GM23338 (cell line): ENCODE results near the gene ABCA1. TPM values are rescaled to one million over a fixed set of nuclear protein-coding genes. Genes with fewer than 3 reads are reported as not detected.

Experiments
- ATAC-seq: fragments of 200-7000 bp; cut with Tn5 transposase; 3 replicates; pipeline ENCODE4 v1.9.1; 2020
- DNase-seq: peaks from one replicate; pipeline ENCODE4 v3.0.0-alpha.2; 2015; ENCODE audit warnings: low spot score
- H2AFZ ChIP-seq: fragments of 200-600 bp; sonication (generic); 2 replicates; pipeline ENCODE4 v1.8.0; 2016; ENCODE audit warnings: antibody characterized with exemption, mild to moderate bottlenecking, moderate library complexity
- H3F3A ChIP-seq: fragments of 200-600 bp; sonication (generic); replicated peaks from 2 replicates; pipeline ENCODE4 v1.8.0; 2017; ENCODE audit warnings: antibody characterized with exemption, mixed run types, low read depth
- H3K27ac ChIP-seq: fragments of 200-600 bp; sonication (generic); 2 replicates; pipeline ENCODE4 v1.6.1; 2016; ENCODE audit warnings: low read depth
- H3K27me3 ChIP-seq: fragments of 200-600 bp; sonication (generic); 2 replicates; pipeline ENCODE4 v1.8.0; 2016; ENCODE audit warnings: mild to moderate bottlenecking, mixed run types, moderate library complexity; ENCODE audit not compliant: insufficient read depth
- H3K36me3 ChIP-seq: fragments of 200-600 bp; sonication (generic); 2 replicates; pipeline ENCODE4 v1.8.0; 2016; ENCODE audit warnings: mild to moderate bottlenecking; ENCODE audit not compliant: insufficient read depth
- H3K4me1 ChIP-seq: fragments of 200-600 bp; sonication (generic); 2 replicates; pipeline ENCODE4 v1.8.0; 2016; ENCODE audit warnings: mild to moderate bottlenecking, moderate library complexity; ENCODE audit not compliant: insufficient read depth
- H3K4me2 ChIP-seq: fragments of 200-600 bp; sonication (generic); 2 replicates; pipeline ENCODE4 v1.7.1; 2017; ENCODE audit warnings: mixed run types
- H3K4me3 ChIP-seq: fragments of 200-600 bp; sonication (generic); 2 replicates; pipeline ENCODE4 v1.6.1; 2016; ENCODE audit warnings: mixed run types
- H3K79me2 ChIP-seq: fragments of 200-600 bp; sonication (generic); replicated peaks from 2 replicates; pipeline ENCODE4 v1.8.0; 2017; ENCODE audit warnings: mild to moderate bottlenecking; ENCODE audit not compliant: insufficient read depth
- H3K9me2 ChIP-seq: fragments of 200-600 bp; sonication (generic); 2 replicates; pipeline ENCODE4 v1.8.0; 2017; ENCODE audit not compliant: insufficient read depth
- H4K20me1 ChIP-seq: fragments of 200-600 bp; sonication (generic); replicated peaks from 2 replicates; pipeline ENCODE4 v1.8.0; 2017; ENCODE audit warnings: mild to moderate bottlenecking; ENCODE audit not compliant: insufficient read depth
- H3K27ac Mint-ChIP-seq: 2 replicates; pipeline ENCODE4 v1.8.0; 2020; ENCODE audit warnings: inconsistent platforms, mild to moderate bottlenecking, moderate library complexity, mixed read lengths
- H3K27me3 Mint-ChIP-seq: 3 replicates; pipeline ENCODE4 v1.8.0; 2022; ENCODE audit warnings: low read depth, mild to moderate bottlenecking, moderate library complexity, mixed read lengths, inconsistent platforms; ENCODE audit not compliant: insufficient read depth, poor library complexity
- H3K36me3 Mint-ChIP-seq: 3 replicates; pipeline ENCODE4 v1.8.0; 2021; ENCODE audit warnings: low read depth, mild to moderate bottlenecking, inconsistent platforms, moderate library complexity, mixed read lengths
- H3K4me1 Mint-ChIP-seq: 3 replicates; pipeline ENCODE4 v1.8.0; 2020; ENCODE audit warnings: mild to moderate bottlenecking, inconsistent platforms, mixed read lengths
- H3K4me3 Mint-ChIP-seq: 3 replicates; pipeline ENCODE4 v1.8.0; 2021; ENCODE audit warnings: moderate library complexity, mild to moderate bottlenecking, inconsistent platforms, mixed read lengths
- H3K9me3 Mint-ChIP-seq: 3 replicates; pipeline ENCODE4 v1.8.0; 2020; ENCODE audit warnings: moderate library complexity, mild to moderate bottlenecking, inconsistent platforms, mixed read lengths
- CTCF ChIP-seq, 2 experiments: fragments of 200-600 bp in 1 of 2; sonication (generic) in 1 of 2; conservative IDR thresholded peaks; 2 replicates each; pipeline versions ENCODE4 v1.5.1 to v1.6.1; 2016 to 2017; ENCODE audit warnings: antibody characterized with exemption in 2 of 2, low read depth in 2 of 2, mild to moderate bottlenecking in 2 of 2, moderate library complexity in 1 of 2
- EZH2 ChIP-seq: fragments of 200-600 bp; sonication (generic); IDR thresholded peaks from one replicate; pipeline ENCODE4 v1.8.0; 2017; ENCODE audit warnings: antibody characterized with exemption, mild to moderate bottlenecking, low read depth; ENCODE audit not compliant: unreplicated experiment
- EZH2phosphoT487 ChIP-seq: fragments of 200-600 bp; sonication (generic); IDR thresholded peaks from one replicate; pipeline ENCODE4 v1.8.1; 2018; ENCODE audit warnings: antibody characterized with exemption; ENCODE audit not compliant: unreplicated experiment
- JUNB ChIP-seq: IDR thresholded peaks from one replicate; pipeline ENCODE4 v1.6.1; 2016; ENCODE audit warnings: antibody characterized with exemption; ENCODE audit not compliant: unreplicated experiment
- POLR2AphosphoS5 ChIP-seq: IDR thresholded peaks from 2 replicates; pipeline ENCODE4 v1.6.1; 2016; ENCODE audit warnings: antibody characterized with exemption, low read depth
- REST ChIP-seq: IDR thresholded peaks from one replicate; pipeline ENCODE4 v1.6.1; 2018; ENCODE audit warnings: antibody characterized with exemption; ENCODE audit not compliant: unreplicated experiment
- STAT1 ChIP-seq: IDR thresholded peaks from one replicate; pipeline ENCODE4 v1.6.1; 2016; ENCODE audit warnings: antibody characterized with exemption; ENCODE audit not compliant: unreplicated experiment
- ZNF114 ChIP-seq: fragments of 250-450 bp; sonication (Bioruptor Pico); IDR thresholded peaks from 2 replicates; pipeline ENCODE4 v1.5.0; 2020; ENCODE audit warnings: mild to moderate bottlenecking, moderate library complexity
- ZNF331 ChIP-seq: fragments of 250-450 bp; sonication (Bioruptor Pico); IDR thresholded peaks from 2 replicates; pipeline ENCODE4 v1.5.0; 2020; ENCODE audit warnings: low read depth, mild to moderate bottlenecking, moderate library complexity
- polyA plus RNA-seq: library from polyadenylated mRNA; unstranded; fragments of >200 nt; fragmentation: Nextera tagmentation; extraction: Ambion mirVana; gene quantifications from 2 replicates; pipeline ENCODE4 v1.2.1, GENCODE V29; 2016
- total RNA-seq: library from RNA; depleted of rRNA; stranded (reverse); fragments of >200 nt; shearing (Covaris generic); gene quantifications from 2 replicates; pipeline ENCODE4 v1.2.3, GENCODE V29; 2014
- TF ChIP-seq, protein P1 (sequence below): fragments of 250-450 bp; sonication (Bioruptor Pico); IDR thresholded peaks from 2 replicates; pipeline ENCODE4 v1.5.0; 2020; ENCODE audit warnings: mild to moderate bottlenecking, moderate library complexity

The ABCA1 gene
- total and polyA plus RNA-seq, 2 experiments from 2014 or later, result 1.4 to 2.8 TPM

GRCh38 chr9:104905931-104906330 lies 22.0 kb downstream of the ABCA1 start:
- H3K27me3 ChIP-seq, result no peaks in the 10 kb centered on the region
- ATAC-seq, result no peak
- H3K36me3 ChIP-seq, result no peaks in the 10 kb centered on the region
- H3K9me3 Mint-ChIP-seq, result no peaks in the 10 kb centered on the region
- no peak overlapping the region for H3K4me3 ChIP-seq
- no peaks in the 10 kb centered on the region; the same call in 1 of the 2 replicates for H3K9me2 ChIP-seq
- no peaks in the 10 kb centered on the region for H4K20me1 ChIP-seq
- no peak overlapping the region for H3K4me3 Mint-ChIP-seq
- no peaks in the 10 kb centered on the region for H3F3A ChIP-seq
- no peaks in the 10 kb centered on the region for H3K79me2 ChIP-seq
- DNase-seq, result no peak
- no peak overlapping the region for H2AFZ ChIP-seq
- no peak overlapping the region for H3K27ac Mint-ChIP-seq
- peaks cover 4% of the 10 kb centered on the region; the same call in 1 of the 2 replicates for H3K4me1 ChIP-seq
- no peak for TF ChIP-seq ZNF331 (CRISPR knock-in tag)
- no peaks in the 10 kb centered on the region for H3K36me3 Mint-ChIP-seq
- H3K27ac ChIP-seq, result no peak overlapping the region
- H3K4me2 ChIP-seq, result no peak overlapping the region
- peaks cover 3% of the 10 kb centered on the region for H3K27me3 Mint-ChIP-seq
- H3K4me1 Mint-ChIP-seq, result peaks cover 24% of the 10 kb centered on the region

DNA sequence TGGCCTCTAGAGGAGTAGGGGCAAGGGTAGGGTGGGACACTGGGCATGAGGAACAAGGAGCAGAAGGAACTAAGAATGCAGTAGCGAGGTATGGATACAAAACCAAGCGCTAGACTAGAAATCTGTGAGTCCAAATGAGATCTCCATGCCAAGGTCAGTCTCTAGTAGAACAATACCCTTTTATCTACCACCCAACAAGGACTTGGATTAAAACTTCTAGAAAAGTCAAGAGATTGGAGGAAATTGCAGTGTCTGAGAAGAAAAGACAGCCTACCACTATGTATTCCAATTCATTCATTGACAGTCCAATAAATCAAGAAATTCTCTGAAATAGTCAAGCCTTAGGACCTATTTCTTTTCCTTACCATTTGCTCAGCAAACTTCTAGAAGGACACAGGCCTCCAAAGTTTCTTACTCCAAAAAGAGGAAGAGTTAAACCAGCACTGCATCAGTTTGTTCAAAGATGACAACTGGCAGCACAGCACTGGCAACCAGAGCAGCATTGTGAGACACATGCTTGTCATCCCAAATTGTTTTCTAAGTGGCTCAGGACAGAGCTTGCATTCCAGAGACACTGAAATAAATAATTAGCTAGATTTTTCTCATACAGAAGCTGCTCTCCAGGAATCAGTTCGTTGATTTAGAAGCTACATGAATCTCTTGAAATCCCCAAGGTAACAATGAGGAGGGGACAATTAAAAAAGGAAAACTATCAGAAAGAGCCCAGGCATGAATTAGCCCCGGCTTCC lies 22.6 kb downstream of the ABCA1 start:
- peaks cover 3% of the 10 kb centered on the region for H3K27me3 Mint-ChIP-seq
- Histone ChIP-seq H3K36me3 (no peaks in the 10 kb centered on the region), H3K4me2 (no peak overlapping the region), H3F3A (no peaks in the 10 kb centered on the region), H3K27ac (no peak overlapping the region), H3K79me2 (no peaks in the 10 kb centered on the region), H2AFZ (no peak overlapping the region), H3K4me1 (peaks cover 9% of the 10 kb centered on the region), H3K9me2 (no peaks in the 10 kb centered on the region; the same call in 1 of the 2 replicates), H3K27me3 (no peaks in the 10 kb centered on the region), H3K4me3 (no peak overlapping the region), H4K20me1 (no peaks in the 10 kb centered on the region)
- DNase-seq (no peak), ATAC-seq (no peak)
- no peak overlapping the region for H3K27ac Mint-ChIP-seq
- H3K4me1 Mint-ChIP-seq, result peaks cover 30% of the 10 kb centered on the region
- H3K4me3 Mint-ChIP-seq, result no peak overlapping the region
- H3K9me3 Mint-ChIP-seq, result no peaks in the 10 kb centered on the region
- no peaks in the 10 kb centered on the region for H3K36me3 Mint-ChIP-seq
- TF ChIP-seq EZH2phosphoT487 (no peak), ZNF331 (CRISPR knock-in tag) (no peak), EZH2 (no peak), REST (no peak), POLR2AphosphoS5 (no peak), STAT1 (no peak), CTCF (conservative IDR thresholded peaks at IDR 0.05; ENCODE audit: low read depth in 2 of 2) (no peak), ZNF114 (CRISPR knock-in tag) (no peak), JUNB (no peak)
- TF ChIP-seq, protein P1, sequence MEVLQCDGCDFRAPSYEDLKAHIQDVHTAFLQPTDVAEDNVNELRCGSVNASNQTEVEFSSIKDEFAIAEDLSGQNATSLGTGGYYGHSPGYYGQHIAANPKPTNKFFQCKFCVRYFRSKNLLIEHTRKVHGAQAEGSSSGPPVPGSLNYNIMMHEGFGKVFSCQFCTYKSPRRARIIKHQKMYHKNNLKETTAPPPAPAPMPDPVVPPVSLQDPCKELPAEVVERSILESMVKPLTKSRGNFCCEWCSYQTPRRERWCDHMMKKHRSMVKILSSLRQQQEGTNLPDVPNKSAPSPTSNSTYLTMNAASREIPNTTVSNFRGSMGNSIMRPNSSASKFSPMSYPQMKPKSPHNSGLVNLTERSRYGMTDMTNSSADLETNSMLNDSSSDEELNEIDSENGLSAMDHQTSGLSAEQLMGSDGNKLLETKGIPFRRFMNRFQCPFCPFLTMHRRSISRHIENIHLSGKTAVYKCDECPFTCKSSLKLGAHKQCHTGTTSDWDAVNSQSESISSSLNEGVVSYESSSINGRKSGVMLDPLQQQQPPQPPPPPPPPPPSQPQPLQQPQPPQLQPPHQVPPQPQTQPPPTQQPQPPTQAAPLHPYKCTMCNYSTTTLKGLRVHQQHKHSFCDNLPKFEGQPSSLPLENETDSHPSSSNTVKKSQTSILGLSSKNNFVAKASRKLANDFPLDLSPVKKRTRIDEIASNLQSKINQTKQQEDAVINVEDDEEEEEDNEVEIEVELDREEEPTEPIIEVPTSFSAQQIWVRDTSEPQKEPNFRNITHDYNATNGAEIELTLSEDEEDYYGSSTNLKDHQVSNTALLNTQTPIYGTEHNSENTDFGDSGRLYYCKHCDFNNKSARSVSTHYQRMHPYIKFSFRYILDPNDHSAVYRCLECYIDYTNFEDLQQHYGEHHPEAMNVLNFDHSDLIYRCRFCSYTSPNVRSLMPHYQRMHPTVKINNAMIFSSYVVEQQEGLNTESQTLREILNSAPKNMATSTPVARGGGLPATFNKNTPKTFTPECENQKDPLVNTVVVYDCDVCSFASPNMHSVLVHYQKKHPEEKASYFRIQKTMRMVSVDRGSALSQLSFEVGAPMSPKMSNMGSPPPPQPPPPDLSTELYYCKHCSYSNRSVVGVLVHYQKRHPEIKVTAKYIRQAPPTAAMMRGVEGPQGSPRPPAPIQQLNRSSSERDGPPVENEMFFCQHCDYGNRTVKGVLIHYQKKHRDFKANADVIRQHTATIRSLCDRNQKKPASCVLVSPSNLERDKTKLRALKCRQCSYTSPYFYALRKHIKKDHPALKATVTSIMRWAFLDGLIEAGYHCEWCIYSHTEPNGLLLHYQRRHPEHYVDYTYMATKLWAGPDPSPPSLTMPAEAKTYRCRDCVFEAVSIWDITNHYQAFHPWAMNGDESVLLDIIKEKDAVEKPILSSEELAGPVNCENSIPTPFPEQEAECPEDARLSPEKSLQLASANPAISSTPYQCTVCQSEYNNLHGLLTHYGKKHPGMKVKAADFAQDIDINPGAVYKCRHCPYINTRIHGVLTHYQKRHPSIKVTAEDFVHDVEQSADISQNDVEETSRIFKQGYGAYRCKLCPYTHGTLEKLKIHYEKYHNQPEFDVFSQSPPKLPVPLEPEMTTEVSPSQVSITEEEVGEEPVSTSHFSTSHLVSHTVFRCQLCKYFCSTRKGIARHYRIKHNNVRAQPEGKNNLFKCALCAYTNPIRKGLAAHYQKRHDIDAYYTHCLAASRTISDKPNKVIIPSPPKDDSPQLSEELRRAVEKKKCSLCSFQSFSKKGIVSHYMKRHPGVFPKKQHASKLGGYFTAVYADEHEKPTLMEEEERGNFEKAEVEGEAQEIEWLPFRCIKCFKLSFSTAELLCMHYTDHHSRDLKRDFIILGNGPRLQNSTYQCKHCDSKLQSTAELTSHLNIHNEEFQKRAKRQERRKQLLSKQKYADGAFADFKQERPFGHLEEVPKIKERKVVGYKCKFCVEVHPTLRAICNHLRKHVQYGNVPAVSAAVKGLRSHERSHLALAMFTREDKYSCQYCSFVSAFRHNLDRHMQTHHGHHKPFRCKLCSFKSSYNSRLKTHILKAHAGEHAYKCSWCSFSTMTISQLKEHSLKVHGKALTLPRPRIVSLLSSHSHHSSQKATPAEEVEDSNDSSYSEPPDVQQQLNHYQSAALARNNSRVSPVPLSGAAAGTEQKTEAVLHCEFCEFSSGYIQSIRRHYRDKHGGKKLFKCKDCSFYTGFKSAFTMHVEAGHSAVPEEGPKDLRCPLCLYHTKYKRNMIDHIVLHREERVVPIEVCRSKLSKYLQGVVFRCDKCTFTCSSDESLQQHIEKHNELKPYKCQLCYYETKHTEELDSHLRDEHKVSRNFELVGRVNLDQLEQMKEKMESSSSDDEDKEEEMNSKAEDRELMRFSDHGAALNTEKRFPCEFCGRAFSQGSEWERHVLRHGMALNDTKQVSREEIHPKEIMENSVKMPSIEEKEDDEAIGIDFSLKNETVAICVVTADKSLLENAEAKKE (CRISPR knock-in tag), result no peak
